NCI-H1436 (cell line): Measurements from ENCODE around the gene FMOD.

Experiments used
- DNase-seq: peaks from one replicate; lab custom pipeline; 2025; lab: John Stamatoyannopoulos, UW

FMOD gene

GRCh38 chr1:203351037-203351625 lies at the start of gene FMOD:
FMOD (minus strand) TSS chr1:203351122; CDS start chr1:203348270, 2,852 bp downstream.
- no peak for DNase-seq

- DNase-seq = no peak
Observed at GRCh38 chr1:203396595-203397194, 45.8 kb upstream of the FMOD start.

GRCh38 chr1:203395751-203396150 lies 44.8 kb upstream of the FMOD start:
- no peak for DNase-seq

- no peak for DNase-seq
Observed at GRCh38 chr1:203390298-203390697, 39.4 kb upstream of the FMOD start.

GRCh38 chr1:203388683-203389082 lies 37.8 kb upstream of the FMOD start:
- DNase-seq = no peak

GRCh38 chr1:203382026-203382425 lies 31.1 kb upstream of the FMOD start:
- no peak for DNase-seq

- no peak for DNase-seq
Observed at GRCh38 chr1:203381151-203381751, 30.3 kb upstream of the FMOD start.

GRCh38 chr1:203380420-203381150 lies 29.7 kb upstream of the FMOD start:
- DNase-seq = no peak

- no peak for DNase-seq
Observed at GRCh38 chr1:203379825-203380224, 28.9 kb upstream of the FMOD start.

- DNase-seq = no peak
Observed at GRCh38 chr1:203378556-203379245, 27.8 kb upstream of the FMOD start.

- no peak for DNase-seq
Observed at GRCh38 chr1:203373991-203374390, 23.1 kb upstream of the FMOD start.

GRCh38 chr1:203373002-203373401 lies 22.1 kb upstream of the FMOD start:
- DNase-seq = no peak

GRCh38 chr1:203371288-203371687 lies 20.4 kb upstream of the FMOD start:
- DNase-seq = no peak

GRCh38 chr1:203369666-203370065 lies 18.7 kb upstream of the FMOD start:
- DNase-seq = no peak

GRCh38 chr1:203368624-203369451 lies 17.9 kb upstream of the FMOD start:
- DNase-seq = no peak

- peak; percentile 38 for DNase-seq
Observed at GRCh38 chr1:203367057-203367456, 16.1 kb upstream of the FMOD start.

- DNase-seq = no peak
Observed at GRCh38 chr1:203366476-203366875, 15.6 kb upstream of the FMOD start.

GRCh38 chr1:203364806-203365205 lies 13.9 kb upstream of the FMOD start:
- DNase-seq = no peak

GRCh38 chr1:203364094-203364801 lies 13.3 kb upstream of the FMOD start:
- no peak for DNase-seq

GRCh38 chr1:203362720-203363025 lies 11.8 kb upstream of the FMOD start:
- no peak for DNase-seq
